HG03097 (cell line): ENCODE data around the gene ZNF503.

Experiments
- ATAC-seq: cut with Tn5 transposase; IDR thresholded peaks from one replicate; pipeline ENCODE4 v1.9.1; 2021; ENCODE audit not compliant: unreplicated experiment, low FRiP score

ZNF503 gene

GRCh38 chr10:75407713-75408508 is 6.3 kb upstream of the ZNF503 start:
- no peak for ATAC-seq

GRCh38 chr10:75407224-75407712 is 5.7 kb upstream of the ZNF503 start:
- ATAC-seq, result no peak

- ATAC-seq, result no peak
Measured at GRCh38 chr10:75406462-75407223, 5.1 kb upstream of the ZNF503 start.

- no peak for ATAC-seq
Measured at GRCh38 chr10:75405598-75406461, 4.3 kb upstream of the ZNF503 start.

GRCh38 chr10:75404815-75405597 is 3.4 kb upstream of the ZNF503 start:
- ATAC-seq, result no peak

GRCh38 chr10:75403939-75404814 is 2.6 kb upstream of the ZNF503 start:
- no peak for ATAC-seq

GRCh38 chr10:75403144-75403938 is 1.8 kb upstream of the ZNF503 start:
- ATAC-seq, result no peak

- ATAC-seq, result no peak
Measured at GRCh38 chr10:75402486-75403143, 1.1 kb upstream of the ZNF503 start.

GRCh38 chr10:75400771-75401568 is 594 bp downstream of the ZNF503 start:
- peak; percentile 7 for ATAC-seq

- no peak for ATAC-seq
Measured at GRCh38 chr10:75400163-75400770, 1.3 kb downstream of the ZNF503 start.

- no peak for ATAC-seq
Measured at GRCh38 chr10:75399461-75400162, 2.0 kb downstream of the ZNF503 start.

GRCh38 chr10:75398692-75399460 is 2.7 kb downstream of the ZNF503 start:
- ATAC-seq, result no peak

- no peak for ATAC-seq
Measured at GRCh38 chr10:75398200-75398691, 3.3 kb downstream of the ZNF503 start.

- no peak for ATAC-seq
Measured at GRCh38 chr10:75397496-75398199, 3.9 kb downstream of the ZNF503 start.
